Endothelial cell of umbilical vein (primary cell): ENCODE data around the gene PROK2. TPM values are rescaled to one million over a fixed set of nuclear protein-coding genes. Genes with fewer than 3 reads are reported as not detected.

Experiments
- BruUV-seq: library from RNA; stranded (reverse); fragments of 400-500 nt; replicated peaks from 2 replicates; lab custom pipeline; 2021; lab: Mats Ljungman, UMichigan
- CTCF ChIA-PET: fragments of 300-600, 350-600 bp; sonication (Branson Sonifier 250); formaldehyde crosslinking; loops from one replicate; lab custom pipeline; 2021; ENCODE audit warnings: antibody characterized with exemption, inconsistent platforms; lab: Charles Lee
- POLR2A ChIA-PET: fragments of 300-600, 350-600 bp; sonication (Branson Sonifier 250); formaldehyde crosslinking; loops from one replicate; lab custom pipeline; 2021; ENCODE audit warnings: antibody characterized with exemption, inconsistent platforms; lab: Charles Lee
- DNase-seq: peaks from one replicate; pipeline ENCODE4 v3.0.0-alpha.2; 2011; ENCODE audit warnings: low read depth, low spot score
- FAIRE-seq: peaks from 2 replicates; lab custom pipeline; 2011; peaks lifted over from hg19 to GRCh38; lab: Jason Lieb, UNC
- H2AFZ ChIP-seq: 2 replicates; pipeline ENCODE4 v1.6.0; 2012; ENCODE audit warnings: low read depth, low read length, control low read depth, inconsistent platforms
- H3K27ac ChIP-seq: 2 replicates; pipeline ENCODE4 v1.5.1; 2011; ENCODE audit warnings: low read depth, mild to moderate bottlenecking, control low read depth, low read length, moderate library complexity; ENCODE audit not compliant: insufficient read depth
- H3K27me3 ChIP-seq, 2 experiments: 2 replicates each; pipeline versions ENCODE4 v1.6.0 to v1.6.1; 2011; ENCODE audit warnings: low read length in 2 of 2, mixed read lengths in 1 of 2; ENCODE audit not compliant: control insufficient read depth in 2 of 2, insufficient read depth in 2 of 2
- H3K36me3 ChIP-seq, 2 experiments: 2 replicates in 1 of 2; 3 replicates in 1 of 2; pipeline ENCODE4 v1.5.1; 2011; ENCODE audit warnings: low read length in 2 of 2, mild to moderate bottlenecking in 1 of 2, moderate library complexity in 1 of 2; ENCODE audit not compliant: control insufficient read depth in 2 of 2, insufficient read depth in 2 of 2; ENCODE audit errors: extremely low read depth in 1 of 2
- H3K4me1 ChIP-seq: 3 replicates; pipeline ENCODE4 v1.5.1; 2011; ENCODE audit warnings: mild to moderate bottlenecking, low read length; ENCODE audit not compliant: control insufficient read depth, insufficient read depth; ENCODE audit errors: extremely low read depth
- H3K4me2 ChIP-seq: 2 replicates; pipeline ENCODE4 v1.6.1; 2011; ENCODE audit warnings: low read length, control low read depth, mixed read lengths; ENCODE audit not compliant: insufficient read depth
- H3K4me3 ChIP-seq, 3 experiments: fragments of 200-600 bp in 1 of 3; sonication (generic), shearing (Covaris generic) in 1 of 3; replicated peaks in 1 of 3; 2 replicates each; pipeline ENCODE4 v1.5.1; 2011 to 2016; ENCODE audit warnings: control low read depth in 3 of 3, low read length in 3 of 3, mild to moderate bottlenecking in 2 of 3, inconsistent platforms in 1 of 3, low read depth in 1 of 3, moderate library complexity in 1 of 3; ENCODE audit not compliant: insufficient read depth in 1 of 3
- H3K79me2 ChIP-seq: 2 replicates; pipeline ENCODE4 v1.6.0; 2012; ENCODE audit warnings: low read length, inconsistent platforms; ENCODE audit not compliant: control insufficient read depth, insufficient read depth
- H3K9ac ChIP-seq: replicated peaks from 2 replicates; pipeline ENCODE3; 2011; ENCODE audit warnings: low read length, control low read depth; ENCODE audit not compliant: insufficient read depth; ENCODE audit errors: extremely low read depth
- H3K9me1 ChIP-seq: replicated peaks from 3 replicates; pipeline ENCODE4 v1.6.0; 2011; ENCODE audit warnings: mild to moderate bottlenecking, low read length; ENCODE audit not compliant: control insufficient read depth, insufficient read depth; ENCODE audit errors: extremely low read depth
- H3K9me3 ChIP-seq: replicated peaks from 2 replicates; pipeline ENCODE4 v1.5.1; 2012; ENCODE audit warnings: low read length, inconsistent platforms; ENCODE audit not compliant: control insufficient read depth, insufficient read depth
- H4K20me1 ChIP-seq: replicated peaks from 2 replicates; pipeline ENCODE3; 2011; ENCODE audit warnings: mild to moderate bottlenecking, low read length; ENCODE audit not compliant: control insufficient read depth, insufficient read depth; ENCODE audit errors: extremely low read depth
- EZH2 ChIP-seq: IDR thresholded peaks from 2 replicates; pipeline ENCODE4 v1.6.1; 2012; ENCODE audit warnings: borderline replicate concordance, low read depth, mild to moderate bottlenecking, moderate library complexity, low read length, inconsistent platforms; ENCODE audit not compliant: severe bottlenecking
- FOS ChIP-seq: IDR thresholded peaks from 2 replicates; pipeline ENCODE4 v1.6.1; 2011; ENCODE audit warnings: mild to moderate bottlenecking, low read length, moderate library complexity, borderline replicate concordance; ENCODE audit not compliant: insufficient read depth
- GATA2 ChIP-seq: IDR thresholded peaks from 2 replicates; pipeline ENCODE4 v1.7.0; 2011; ENCODE audit warnings: low read depth, mild to moderate bottlenecking, moderate library complexity, mixed read lengths, low read length; ENCODE audit not compliant: insufficient read length, insufficient read depth
- MAX ChIP-seq: IDR thresholded peaks from 2 replicates; pipeline ENCODE4 v1.6.1; 2011; ENCODE audit not compliant: insufficient read depth, insufficient read length
- MYC ChIP-seq: IDR thresholded peaks from one replicate; pipeline ENCODE4 v1.6.1; 2011; ENCODE audit warnings: mild to moderate bottlenecking, low read depth, low read length
- dilution Hi-C: fragments of 300-500 bp; cut with MboI; formaldehyde crosslinking; loops from one replicate; pipeline ENCODE4 v1.15.0; 2019; ENCODE audit warnings: low sequenced_read_pairs; ENCODE audit not compliant: extremely low pct_ligation_motif_present
- intact Hi-C: fragments of 100-400 bp; cut with micrococcal nuclease; formaldehyde crosslinking; loops from one replicate; pipeline ENCODE4 v1.10.0; 2022
- polyA plus RNA-seq, 4 experiments: library from polyadenylated mRNA; depleted of rRNA in 3 of 4; stranded (reverse) in 3 of 4; unstranded in 1 of 4; fragments of >200 nt; gene quantifications; 2 replicates each; pipeline versions ENCODE4 v1.2.1 to v1.2.3, GENCODE V29; 2011 to 2012; ENCODE audit warnings: missing spikeins in 1 of 4
- total RNA-seq: library from RNA; stranded (reverse); gene quantifications from 2 replicates; pipeline ENCODE4 v1.2.3, GENCODE V29; 2021

Gene PROK2
- total and polyA plus RNA-seq, 2 donors (not counting 3 experiments of a cell fraction or from before 2014, with no cell fraction given) = not detected

GRCh38 chr3:71724584-71725270 is 60.2 kb downstream of the PROK2 start:
- peak overlapping the region; percentile 78 for H2AFZ ChIP-seq
- DNase-seq (no peak), FAIRE-seq (no peak)
- H3K9me3 ChIP-seq = no peaks in the 10 kb centered on the region
- ChIA-PET POLR2A (no interaction called here), CTCF (interaction anchor here (0.7 to 3.7 kb wide), 4 partner anchors 14 to 1273 kb away, joined by 3 to 27 read pairs (median 4); no protein-coding TSS in a partner anchor)
- no peaks in the 10 kb centered on the region for H3K36me3 ChIP-seq
- peak overlapping the region; percentile 32 for H3K9ac ChIP-seq
- no peaks in the 10 kb centered on the region for H4K20me1 ChIP-seq
- no peaks in the 10 kb centered on the region for H3K9me1 ChIP-seq
- dilution Hi-C loops (no loop called here), intact Hi-C loops (loop anchor here (5.0 to 10.0 kb wide), 2 partner anchors 720 to 1098 kb away; partner anchors contain the start of gene RYBP)
- no peak overlapping the region for H3K27ac ChIP-seq
- peak overlapping the region; percentile 6 to 54 (median 43) for H3K4me3 ChIP-seq
- TF ChIP-seq EZH2 = peak; percentile 78
- no peak for TF ChIP-seq MYC
- TF ChIP-seq GATA2 = no peak
- peaks cover 22 to 29% of the 10 kb centered on the region in 2 experiments for H3K27me3 ChIP-seq
- peak overlapping the region; percentile 45 for H3K4me2 ChIP-seq
- no TSS peak for BruUV-seq
- peaks cover 5% of the 10 kb centered on the region for H3K4me1 ChIP-seq
- no peaks in the 10 kb centered on the region for H3K79me2 ChIP-seq

GRCh38 chr3:71724171-71724453 is 60.8 kb downstream of the PROK2 start:
- ChIA-PET CTCF (interaction anchor here (0.7 to 3.7 kb wide), 3 partner anchors 13 to 1273 kb away, joined by 3 to 27 read pairs (median 4); no protein-coding TSS in a partner anchor), POLR2A (no interaction called here)
- no peak for FAIRE-seq
- Histone ChIP-seq H3K36me3 (no peaks in the 10 kb centered on the region), H3K9me1 (no peaks in the 10 kb centered on the region), H3K4me1 (peaks cover 5% of the 10 kb centered on the region), H4K20me1 (no peaks in the 10 kb centered on the region), H3K9me3 (no peaks in the 10 kb centered on the region), H3K27ac (no peak overlapping the region), H2AFZ (no peak overlapping the region), H3K79me2 (no peaks in the 10 kb centered on the region), H3K4me3 (peak overlapping the region in 1 of 3 experiments; percentile 43), H3K27me3 (peaks cover 22 to 29% of the 10 kb centered on the region in 2 experiments), H3K4me2 (peak overlapping the region; percentile 45), H3K9ac (no peak overlapping the region)
- intact Hi-C loops = loop anchor here (10.0 kb wide), 1 partner anchor 721 kb away; the partner anchor contains the start of gene RYBP
- TF ChIP-seq MAX (no peak), FOS (no peak), EZH2 (no peak)
- dilution Hi-C loops = no loop called here
- no TSS peak for BruUV-seq
- DNase-seq = no peak
